Calu3 (cell line): ENCODE data around the gene TSPAN9. TPM values are rescaled to one million over a fixed set of nuclear protein-coding genes. Genes with fewer than 3 reads are reported as not detected.

Source experiments
- BruUV-seq: library from RNA; stranded (reverse); fragments of 400-500 nt; replicated peaks from 2 replicates; lab custom pipeline; 2021; lab: Mats Ljungman, UMichigan
- CTCF ChIA-PET: fragments of 300-600 bp; sonication (Branson Sonifier 250); formaldehyde crosslinking; loops from one replicate; lab custom pipeline; 2022; ENCODE audit warnings: antibody characterized with exemption; lab: Charles Lee
- DNase-seq: peaks from one replicate; pipeline ENCODE4 v3.0.0; 2022
- H3K27ac Mint-ChIP-seq: one replicate; pipeline ENCODE4 v1.8.0; 2022; ENCODE audit warnings: mixed read lengths; ENCODE audit not compliant: unreplicated experiment
- H3K27me3 Mint-ChIP-seq: one replicate; pipeline ENCODE4 v1.8.0; 2022; ENCODE audit warnings: mixed read lengths; ENCODE audit not compliant: unreplicated experiment
- H3K36me3 Mint-ChIP-seq: one replicate; pipeline ENCODE4 v1.8.0; 2022; ENCODE audit warnings: mild to moderate bottlenecking, moderate library complexity, mixed read lengths; ENCODE audit not compliant: insufficient read depth, unreplicated experiment
- H3K4me1 Mint-ChIP-seq: one replicate; pipeline ENCODE4 v1.8.0; 2022; ENCODE audit warnings: mild to moderate bottlenecking, low read depth, mixed read lengths; ENCODE audit not compliant: unreplicated experiment
- H3K4me3 Mint-ChIP-seq: one replicate; pipeline ENCODE4 v1.8.0; 2022; ENCODE audit warnings: mild to moderate bottlenecking, low read depth, moderate library complexity, mixed read lengths; ENCODE audit not compliant: unreplicated experiment
- H3K9me3 Mint-ChIP-seq: one replicate; pipeline ENCODE4 v1.8.0; 2022; ENCODE audit warnings: low read depth, mixed read lengths; ENCODE audit not compliant: unreplicated experiment
- intact Hi-C: fragments of 100-400 bp; cut with micrococcal nuclease; formaldehyde crosslinking; loops from one replicate; pipeline ENCODE4 v1.10.0; 2022; ENCODE audit not compliant: unreplicated experiment
- total RNA-seq: library from RNA; stranded (reverse); gene quantifications from 2 replicates; pipeline ENCODE4 v1.2.3, GENCODE V29; 2022
- TF ChIP-seq, protein P1 (sequence below): fragments of 200-600 bp; IDR thresholded peaks from one replicate; pipeline ENCODE4 v1.8.0; 2022; ENCODE audit warnings: antibody characterized with exemption; ENCODE audit not compliant: unreplicated experiment

TSPAN9 gene
- total RNA-seq, 1 experiment from 2014 or later = 6.0 TPM

DNA sequence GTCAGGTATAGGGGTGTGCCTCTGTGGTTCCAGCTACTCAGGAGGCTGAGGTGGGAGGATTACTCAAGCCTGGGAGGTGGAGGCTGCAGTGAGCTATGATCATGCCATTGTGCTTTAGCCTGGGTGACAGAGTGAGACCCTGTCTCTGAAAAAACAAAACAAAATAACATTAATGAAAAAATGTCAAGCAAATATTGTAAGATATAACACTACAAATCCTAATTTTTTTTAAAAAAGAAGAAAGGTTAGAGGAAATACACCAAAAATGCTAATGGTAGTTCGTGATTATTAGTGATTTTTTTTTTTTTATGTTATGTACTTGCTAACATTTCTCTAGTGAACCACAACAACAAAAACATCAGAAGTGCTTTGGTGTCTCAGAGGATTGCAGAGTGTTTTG lies 47.7 kb downstream of the TSPAN9 start:
- H3K36me3 Mint-ChIP-seq = no peaks in the 10 kb centered on the region
- H3K9me3 Mint-ChIP-seq = peaks cover 2% of the 10 kb centered on the region
- BruUV-seq = no TSS peak
- no peak for DNase-seq
- H3K27me3 Mint-ChIP-seq = no peaks in the 10 kb centered on the region
- TF ChIP-seq, protein P1, sequence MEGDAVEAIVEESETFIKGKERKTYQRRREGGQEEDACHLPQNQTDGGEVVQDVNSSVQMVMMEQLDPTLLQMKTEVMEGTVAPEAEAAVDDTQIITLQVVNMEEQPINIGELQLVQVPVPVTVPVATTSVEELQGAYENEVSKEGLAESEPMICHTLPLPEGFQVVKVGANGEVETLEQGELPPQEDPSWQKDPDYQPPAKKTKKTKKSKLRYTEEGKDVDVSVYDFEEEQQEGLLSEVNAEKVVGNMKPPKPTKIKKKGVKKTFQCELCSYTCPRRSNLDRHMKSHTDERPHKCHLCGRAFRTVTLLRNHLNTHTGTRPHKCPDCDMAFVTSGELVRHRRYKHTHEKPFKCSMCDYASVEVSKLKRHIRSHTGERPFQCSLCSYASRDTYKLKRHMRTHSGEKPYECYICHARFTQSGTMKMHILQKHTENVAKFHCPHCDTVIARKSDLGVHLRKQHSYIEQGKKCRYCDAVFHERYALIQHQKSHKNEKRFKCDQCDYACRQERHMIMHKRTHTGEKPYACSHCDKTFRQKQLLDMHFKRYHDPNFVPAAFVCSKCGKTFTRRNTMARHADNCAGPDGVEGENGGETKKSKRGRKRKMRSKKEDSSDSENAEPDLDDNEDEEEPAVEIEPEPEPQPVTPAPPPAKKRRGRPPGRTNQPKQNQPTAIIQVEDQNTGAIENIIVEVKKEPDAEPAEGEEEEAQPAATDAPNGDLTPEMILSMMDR = no peak
- H3K27ac Mint-ChIP-seq = no peak overlapping the region
- CTCF ChIA-PET = no interaction called here
- H3K4me3 Mint-ChIP-seq = no peak overlapping the region
- H3K4me1 Mint-ChIP-seq = no peaks in the 10 kb centered on the region
- intact Hi-C loops = no loop called here

- intact Hi-C loops = no loop called here
- Mint-ChIP-seq H3K36me3 (no peaks in the 10 kb centered on the region), H3K27me3 (no peaks in the 10 kb centered on the region), H3K4me3 (no peak overlapping the region), H3K27ac (no peak overlapping the region), H3K9me3 (peaks cover 2% of the 10 kb centered on the region), H3K4me1 (no peaks in the 10 kb centered on the region)
- TF ChIP-seq, protein P1 = no peak
- CTCF ChIA-PET = no interaction called here
- no TSS peak for BruUV-seq
- no peak for DNase-seq
These were observed 48.5 kb downstream of the TSPAN9 start for GRCh38 chr12:3125674-3126073.

DNA sequence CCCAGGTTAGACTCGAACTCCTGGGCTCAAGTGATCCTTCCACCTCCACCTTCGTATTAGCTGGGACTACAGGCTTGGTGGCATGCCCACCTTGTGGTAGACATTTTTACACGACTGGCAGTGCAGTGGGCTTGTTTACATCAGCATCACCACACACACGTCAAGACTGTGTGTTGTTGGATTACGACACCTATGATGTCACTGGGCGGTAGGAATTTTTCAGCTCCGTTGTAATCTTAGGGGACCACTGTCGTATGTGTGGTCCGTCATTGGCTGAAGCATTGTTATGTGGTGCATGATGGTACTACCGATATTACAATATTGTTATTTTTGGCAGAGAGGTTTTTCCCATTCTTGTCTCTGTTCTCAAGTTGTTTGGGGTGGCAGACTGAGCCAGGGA lies 50.7 kb downstream of the TSPAN9 start:
- TF ChIP-seq, protein P1 = no peak
- no peaks in the 10 kb centered on the region for H3K4me1 Mint-ChIP-seq
- H3K4me3 Mint-ChIP-seq = no peak overlapping the region
- no peak for DNase-seq
- no peak overlapping the region for H3K27ac Mint-ChIP-seq
- BruUV-seq = no TSS peak
- H3K9me3 Mint-ChIP-seq = peaks cover 2% of the 10 kb centered on the region
- no peaks in the 10 kb centered on the region for H3K36me3 Mint-ChIP-seq
- intact Hi-C loops = no loop called here
- no peaks in the 10 kb centered on the region for H3K27me3 Mint-ChIP-seq
- CTCF ChIA-PET = interaction anchor here (0.6 kb wide), 1 partner anchor 188 kb away, joined by 3 read pairs; no protein-coding TSS in a partner anchor

DNA sequence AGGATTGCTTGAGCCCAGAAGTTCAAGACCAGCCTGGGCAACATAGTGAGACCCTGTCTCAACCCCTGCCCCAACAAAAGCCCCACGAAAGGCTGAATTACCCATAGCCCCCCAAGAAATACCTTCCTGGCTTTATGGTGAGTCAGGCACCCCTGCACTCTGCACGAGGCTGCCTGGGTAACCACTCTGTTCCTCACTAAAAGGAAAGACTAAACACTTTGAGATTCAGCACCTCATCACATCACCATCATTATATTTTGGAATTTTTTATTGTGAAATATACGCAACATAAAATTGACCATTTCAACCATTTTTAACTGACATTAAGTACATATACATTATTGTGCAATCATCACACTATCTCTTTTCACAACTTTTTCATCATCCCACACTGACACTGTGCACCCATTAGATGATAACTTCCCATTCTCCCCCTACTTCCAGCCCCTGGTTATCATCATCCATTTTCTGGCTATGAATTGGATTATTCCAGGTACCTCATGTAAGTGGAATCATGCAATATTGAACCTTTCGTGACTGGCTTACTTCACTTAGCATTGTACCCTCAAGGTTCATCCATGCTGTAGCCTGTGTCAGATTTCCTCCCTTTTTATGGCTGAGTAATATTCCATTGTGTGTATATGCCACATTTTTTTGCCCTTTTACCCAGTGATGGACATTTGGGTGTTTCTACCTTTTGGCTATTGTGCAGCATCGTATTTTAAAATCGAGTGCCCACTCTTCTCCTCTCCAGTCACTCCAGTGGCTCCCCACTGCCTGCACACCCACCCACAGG lies 51.5 kb downstream of the TSPAN9 start:
- BruUV-seq = no TSS peak
- Mint-ChIP-seq H3K4me3 (no peak overlapping the region), H3K27me3 (no peaks in the 10 kb centered on the region), H3K36me3 (no peaks in the 10 kb centered on the region), H3K27ac (no peak overlapping the region), H3K9me3 (peaks cover 2% of the 10 kb centered on the region), H3K4me1 (no peaks in the 10 kb centered on the region)
- CTCF ChIA-PET = interaction anchor here (0.6 kb wide), 1 partner anchor 187 kb away, joined by 3 read pairs; no protein-coding TSS in a partner anchor
- no peak for DNase-seq
- TF ChIP-seq, protein P1 = no peak
- intact Hi-C loops = no loop called here
